K562 (cell line): Measurements from ENCODE around the gene PRICKLE3. TPM values are rescaled to one million over a fixed set of nuclear protein-coding genes. Genes with fewer than 3 reads are reported as not detected.

Experiments used
- ATAC-seq: fragments of 200-7000 bp; cut with Tn5 transposase; 3 replicates; pipeline ENCODE4 v1.9.1; 2020; ENCODE audit warnings: moderate library complexity
- BruUV-seq: library from RNA; stranded (reverse); fragments of 400-500 nt; replicated peaks from 2 replicates; lab custom pipeline; 2021; lab: Mats Ljungman, UMichigan
- CTCF ChIA-PET: fragments of 300-600 bp; formaldehyde crosslinking; extraction: SDS; loops from one replicate; lab custom pipeline; 2021; ENCODE audit warnings: low intra/inter-chr PET ratio; lab: Yijun Ruan, JAX
- POLR2A ChIA-PET: fragments of 300-600, 350-650 bp; sonication (Branson Sonifier 250); formaldehyde crosslinking; extraction: SDS; loops from one replicate; lab custom pipeline; 2021; ENCODE audit warnings: antibody characterized with exemption, inconsistent platforms; lab: Yijun Ruan, JAX
- DNase-seq, 4 experiments: peaks; one replicate each; pipeline versions ENCODE4 v3.0.0 to v3.0.0-alpha.2; 2011 to 2018; ENCODE audit warnings: low spot score in 3 of 4, mixed read lengths in 3 of 4; ENCODE audit errors: extremely low read depth in 1 of 4
- FAIRE-seq: peaks from 2 replicates; lab custom pipeline; 2011; peaks lifted over from hg19 to GRCh38; lab: Jason Lieb, UNC
- H2AFZ ChIP-seq: 2 replicates; pipeline ENCODE4 v1.6.0; 2011; ENCODE audit warnings: low read depth, low read length, control low read depth, inconsistent platforms
- H3K27ac ChIP-seq: fragments of 200-600 bp; 3 replicates; pipeline ENCODE4 v1.8.0; 2011; ENCODE audit warnings: low read depth, mild to moderate bottlenecking, control low read depth, inconsistent platforms, low read length, moderate library complexity, mixed read lengths; ENCODE audit errors: extremely low read depth
- H3K27me3 ChIP-seq, 2 experiments: fragments of 300-600 bp in 1 of 2; 2 replicates in 1 of 2; 3 replicates in 1 of 2; pipeline versions ENCODE4 v1.6.0 to v1.8.0; 2011; ENCODE audit warnings: inconsistent platforms in 2 of 2, low read length in 2 of 2, mild to moderate bottlenecking in 1 of 2, mixed read lengths in 1 of 2, moderate library complexity in 1 of 2; ENCODE audit not compliant: control insufficient read depth in 2 of 2, insufficient read depth in 2 of 2
- H3K36me3 ChIP-seq: fragments of 300-600 bp; 3 replicates; pipeline ENCODE4 v1.8.0; 2011; ENCODE audit warnings: mild to moderate bottlenecking, low read length, inconsistent platforms; ENCODE audit not compliant: control insufficient read depth, insufficient read depth
- H3K4me1 ChIP-seq, 2 experiments: fragments of 200-600 bp in 1 of 2; replicated peaks in 1 of 2; 2 replicates in 1 of 2; 3 replicates in 1 of 2; pipeline versions ENCODE4 v1.5.1 to v1.8.0; 2011; ENCODE audit warnings: inconsistent platforms in 2 of 2, low read length in 2 of 2, mild to moderate bottlenecking in 1 of 2, mixed read lengths in 1 of 2, moderate library complexity in 1 of 2; ENCODE audit not compliant: control insufficient read depth in 2 of 2, insufficient read depth in 2 of 2
- H3K4me2 ChIP-seq: 2 replicates; pipeline ENCODE4 v1.6.1; 2011; ENCODE audit warnings: low read length, control low read depth, inconsistent platforms, mixed read lengths; ENCODE audit not compliant: insufficient read depth
- H3K4me3 ChIP-seq: fragments of 200-600 bp; sonication (generic), shearing (Covaris generic); 2 replicates; pipeline ENCODE4 v1.5.1; 2016; ENCODE audit warnings: control low read depth, inconsistent platforms
- H3K79me2 ChIP-seq: fragments of 200-600 bp; 3 replicates; pipeline ENCODE4 v1.8.0; 2011; ENCODE audit warnings: low read length, inconsistent platforms; ENCODE audit not compliant: control insufficient read depth, insufficient read depth
- H3K9ac ChIP-seq, 2 experiments: 2 replicates each; pipeline versions ENCODE4 v1.6.0 to v1.6.1; 2011; ENCODE audit warnings: low read depth in 2 of 2, low read length in 2 of 2, control low read depth in 1 of 2, inconsistent platforms in 1 of 2, mild to moderate bottlenecking in 1 of 2, mixed read lengths in 1 of 2; ENCODE audit not compliant: insufficient read depth in 1 of 2
- H3K9me1 ChIP-seq: one replicate; pipeline ENCODE4 v1.6.0; 2011; ENCODE audit warnings: inconsistent platforms, mild to moderate bottlenecking, low read length, moderate library complexity; ENCODE audit not compliant: control insufficient read depth, insufficient read depth
- H3K9me3 ChIP-seq: replicated peaks from 2 replicates; pipeline ENCODE4 v1.5.1; 2011; ENCODE audit warnings: low read depth, low read length, inconsistent platforms; ENCODE audit not compliant: control insufficient read depth, insufficient read depth
- H4K20me1 ChIP-seq: replicated peaks from 2 replicates; pipeline ENCODE4 v1.6.1; 2011; ENCODE audit warnings: low read length, inconsistent platforms, mixed read lengths; ENCODE audit not compliant: control insufficient read depth, insufficient read depth
- EP300 ChIP-seq: IDR thresholded peaks from 2 replicates; pipeline ENCODE4 v1.6.1; 2012; ENCODE audit warnings: low read length, improper control_type of control experiment
- HDGF ChIP-seq: fragments of 450-650 bp; IDR thresholded peaks from 2 replicates; pipeline ENCODE4 v1.6.1; 2016
- JUND ChIP-seq, 2 experiments: IDR thresholded peaks; 2 replicates in 1 of 2; 3 replicates in 1 of 2; pipeline ENCODE4 v1.6.1; 2011; ENCODE audit warnings: borderline replicate concordance in 2 of 2, low read depth in 2 of 2, low read length in 2 of 2, improper control_type of control experiment in 1 of 2, missing biosample characterization in 1 of 2, missing genetic modification characterization in 1 of 2, missing genetic modification reagents in 1 of 2
- PRPF4 ChIP-seq: fragments of 200-400 bp; formaldehyde crosslinking; IDR thresholded peaks from one replicate; pipeline ENCODE4 v1.6.1; 2017; ENCODE audit warnings: low read length, low read depth, mild to moderate bottlenecking; ENCODE audit not compliant: insufficient read depth, poor library complexity, severe bottlenecking
- RNF2 ChIP-seq: sonication (generic); IDR thresholded peaks from 2 replicates; pipeline ENCODE4 v1.6.1; 2016
- SREBF1 ChIP-seq: fragments of 150-350 bp; IDR thresholded peaks from 2 replicates; pipeline ENCODE4 v1.6.1; 2014; ENCODE audit warnings: antibody characterized with exemption, low read depth, low read length, borderline replicate concordance
- TCF7L2 ChIP-seq: fragments of 150-350 bp; IDR thresholded peaks from 2 replicates; pipeline ENCODE4 v1.6.1; 2016; ENCODE audit warnings: low read depth, mild to moderate bottlenecking, low read length, moderate library complexity
- ZNF785 ChIP-seq: fragments of 250-450 bp; sonication (Bioruptor Pico); IDR thresholded peaks from 2 replicates; pipeline ENCODE4 v1.4.0; 2020; ENCODE audit warnings: mild to moderate bottlenecking
- ZSCAN29 ChIP-seq: fragments of 450-650 bp; IDR thresholded peaks from 2 replicates; pipeline ENCODE4 v1.6.1; 2017
- WGBS: fragments of 100-300 bp; shearing (Covaris generic); methylation state at CpG from one replicate; pipeline ENCODE4 v1.1.6; 2016; ENCODE audit warnings: low coverage, mixed read lengths; ENCODE audit not compliant: insufficient coverage; ENCODE audit errors: missing lambda C conversion rate; 5-methylcytosine and 5-hydroxymethylcytosine counted together
- in situ Hi-C: fragments of 300-500 bp; cut with MboI; formaldehyde crosslinking; loops from 4 replicates; pipeline ENCODE4 v1.15.0; 2018; ENCODE audit warnings: inconsistent platforms, mixed read lengths
- intact Hi-C: fragments of 100-400 bp; cut with micrococcal nuclease; formaldehyde crosslinking; loops from 2 replicates; pipeline ENCODE4 v1.14.2; 2022
- polyA plus RNA-seq, 8 experiments: library from polyadenylated mRNA; depleted of rRNA in 4 of 8; stranded (reverse) in 5 of 8; unstranded in 3 of 8; fragments of >200 nt; fragmentation: Nextera tagmentation in 2 of 8; fragmentation: Illumina TruSeq in 1 of 8; extraction: Ambion mirVana in 2 of 8; extraction: Trizol in 1 of 8; gene quantifications; 2 replicates each; pipeline versions ENCODE4 v1.2.1 to v1.2.3, GENCODE V29; 2011 to 2014; ENCODE audit warnings: inconsistent platforms in 1 of 8, missing spikeins in 1 of 8
- total RNA-seq, 7 experiments: library from RNA; depleted of rRNA in 6 of 7; stranded (reverse); fragments of >200 nt in 6 of 7; fragmentation: Illumina TruSeq in 2 of 7; extraction: Trizol in 2 of 7; gene quantifications; 2 replicates each; pipeline versions ENCODE4 v1.2.1 to v1.2.3, GENCODE V29; 2011 to 2021; ENCODE audit warnings: low replicate concordance in 1 of 7
- TF ChIP-seq, protein P1 (sequence below): sonication (generic); formaldehyde crosslinking; IDR thresholded peaks from 2 replicates; pipeline ENCODE4 v1.8.0; 2022; ENCODE audit warnings: mild to moderate bottlenecking, missing genetic modification reagents
- TF ChIP-seq, protein P2 (sequence below), 2 experiments: IDR thresholded peaks in 1 of 2; conservative IDR thresholded peaks in 1 of 2; 2 replicates each; pipeline ENCODE4 v1.6.1; 2016; ENCODE audit warnings: low read depth in 2 of 2, mild to moderate bottlenecking in 1 of 2, missing compliant biosample characterization in 1 of 2, missing genetic modification characterization in 1 of 2, moderate library complexity in 1 of 2

Gene PRICKLE3
- total and polyA plus RNA-seq, 9 of the 15 experiments (the other 6 are each of a cell fraction or from before 2014, with no cell fraction given) = 1.1 to 44.3 (median 14.0) TPM

DNA sequence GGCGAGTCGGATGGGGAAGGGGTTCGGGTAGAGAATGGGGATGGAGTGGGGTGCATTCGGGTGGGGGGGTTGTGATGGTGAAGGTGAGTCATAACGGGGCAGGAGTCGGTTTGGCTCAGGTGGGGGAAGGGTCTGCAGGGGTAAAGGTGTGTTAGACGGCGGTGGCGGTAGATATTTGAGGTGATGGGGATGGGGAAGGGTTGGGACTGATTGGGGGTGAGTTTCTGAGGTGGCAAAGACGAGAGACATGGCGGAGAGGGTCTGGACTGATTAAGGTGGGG, 13.1 kb upstream of the PRICKLE3 start:
- no peak for FAIRE-seq
- intact Hi-C loops = no loop called here
- H3K4me1 ChIP-seq = peaks cover 17 to 30% of the 10 kb centered on the region in 2 experiments; a peak in 4 of 5 replicates
- H4K20me1 ChIP-seq = no peaks in the 10 kb centered on the region
- no TSS peak for BruUV-seq
- no peak for DNase-seq
- POLR2A ChIA-PET = no interaction called here
- H3K9ac ChIP-seq = peak overlapping the region in 1 of 2 experiments; percentile 83; a peak in 2 of 4 replicates
- no peak overlapping the region for H3K27ac ChIP-seq
- TF ChIP-seq HDGF (no peak), ZSCAN29 (no peak), RNF2 (no peak), JUND (IDR thresholded peaks at IDR 0.05; ENCODE audit: borderline replicate concordance, low read depth, low read length) (no peak), JUND (tag; IDR thresholded peaks at IDR 0.05; ENCODE audit: borderline replicate concordance, low read depth, low read length) (no peak), PRPF4 (no peak), TCF7L2 (no peak), SREBF1 (no peak), EP300 (no peak), ZNF785 (CRISPR knock-in tag) (no peak)
- TF ChIP-seq, protein P1, sequence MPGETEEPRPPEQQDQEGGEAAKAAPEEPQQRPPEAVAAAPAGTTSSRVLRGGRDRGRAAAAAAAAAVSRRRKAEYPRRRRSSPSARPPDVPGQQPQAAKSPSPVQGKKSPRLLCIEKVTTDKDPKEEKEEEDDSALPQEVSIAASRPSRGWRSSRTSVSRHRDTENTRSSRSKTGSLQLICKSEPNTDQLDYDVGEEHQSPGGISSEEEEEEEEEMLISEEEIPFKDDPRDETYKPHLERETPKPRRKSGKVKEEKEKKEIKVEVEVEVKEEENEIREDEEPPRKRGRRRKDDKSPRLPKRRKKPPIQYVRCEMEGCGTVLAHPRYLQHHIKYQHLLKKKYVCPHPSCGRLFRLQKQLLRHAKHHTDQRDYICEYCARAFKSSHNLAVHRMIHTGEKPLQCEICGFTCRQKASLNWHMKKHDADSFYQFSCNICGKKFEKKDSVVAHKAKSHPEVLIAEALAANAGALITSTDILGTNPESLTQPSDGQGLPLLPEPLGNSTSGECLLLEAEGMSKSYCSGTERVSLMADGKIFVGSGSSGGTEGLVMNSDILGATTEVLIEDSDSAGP (CRISPR knock-in tag) = no peak
- TF ChIP-seq, protein P2, sequence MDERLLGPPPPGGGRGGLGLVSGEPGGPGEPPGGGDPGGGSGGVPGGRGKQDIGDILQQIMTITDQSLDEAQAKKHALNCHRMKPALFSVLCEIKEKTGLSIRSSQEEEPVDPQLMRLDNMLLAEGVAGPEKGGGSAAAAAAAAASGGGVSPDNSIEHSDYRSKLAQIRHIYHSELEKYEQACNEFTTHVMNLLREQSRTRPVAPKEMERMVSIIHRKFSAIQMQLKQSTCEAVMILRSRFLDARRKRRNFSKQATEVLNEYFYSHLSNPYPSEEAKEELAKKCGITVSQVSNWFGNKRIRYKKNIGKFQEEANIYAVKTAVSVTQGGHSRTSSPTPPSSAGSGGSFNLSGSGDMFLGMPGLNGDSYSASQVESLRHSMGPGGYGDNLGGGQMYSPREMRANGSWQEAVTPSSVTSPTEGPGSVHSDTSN (CRISPR knock-in tag; IDR thresholded peaks at IDR 0.05; ENCODE audit: low read depth) = no peak
- TF ChIP-seq, protein P2 (tag; conservative IDR thresholded peaks at IDR 0.05; ENCODE audit: low read depth) = no peak
- no peaks in the 10 kb centered on the region for H3K9me1 ChIP-seq
- no peak for ATAC-seq
- H3K4me2 ChIP-seq = no peak overlapping the region
- in situ Hi-C loops = no loop called here
- peak overlapping the region; percentile 35; the same call in 1 of the 2 replicates for H3K4me3 ChIP-seq
- CTCF ChIA-PET = no interaction called here
- WGBS = 5% methylated on average over 8 of the region's 11 CpGs
- no peaks in the 10 kb centered on the region for H3K27me3 ChIP-seq
- H2AFZ ChIP-seq = no peak overlapping the region
- no peaks in the 10 kb centered on the region for H3K36me3 ChIP-seq
- no peaks in the 10 kb centered on the region for H3K9me3 ChIP-seq
- H3K79me2 ChIP-seq = no peaks in the 10 kb centered on the region
